Left renal cortex interstitium (tissue), 4 donors: Measurements from ENCODE around the gene FGD4. TPM values are rescaled to one million over a fixed set of nuclear protein-coding genes. Genes with fewer than 3 reads are reported as not detected.
"Not testable (repeated sequence)": the region's sequence is repeated elsewhere in the genome, so short reads cannot be mapped to it uniquely, and the experiment has no call there.

Experiments
- DNase-seq, 4 donors: peaks; one replicate each; pipeline ENCODE4 v3.0.0-alpha.2; 2013; ENCODE audit warnings: low read depth in 4 of 4, low spot score in 2 of 4, missing footprints in 1 of 4
- polyA plus RNA-seq, 4 donors: library from polyadenylated mRNA; unstranded; fragments of 120-200 nt; gene quantifications; one replicate each; pipeline ENCODE4 v1.2.1, GENCODE V29; 2013; ENCODE audit not compliant: insufficient read length in 4 of 4

Gene FGD4
- polyA plus RNA-seq, 4 donors: 14.2 to 18.5 (median 16.9) TPM

- DNase-seq: no peak
These were observed 115.9 kb downstream of the FGD4 start for GRCh38 chr12:32515137-32515873.

GRCh38 chr12:32516230-32516629 lies 116.9 kb downstream of the FGD4 start:
- no peak for DNase-seq

GRCh38 chr12:32517966-32518365 lies 118.6 kb downstream of the FGD4 start:
- DNase-seq: no peak

GRCh38 chr12:32519047-32519446 lies 119.7 kb downstream of the FGD4 start:
- DNase-seq: no peak

DNA sequence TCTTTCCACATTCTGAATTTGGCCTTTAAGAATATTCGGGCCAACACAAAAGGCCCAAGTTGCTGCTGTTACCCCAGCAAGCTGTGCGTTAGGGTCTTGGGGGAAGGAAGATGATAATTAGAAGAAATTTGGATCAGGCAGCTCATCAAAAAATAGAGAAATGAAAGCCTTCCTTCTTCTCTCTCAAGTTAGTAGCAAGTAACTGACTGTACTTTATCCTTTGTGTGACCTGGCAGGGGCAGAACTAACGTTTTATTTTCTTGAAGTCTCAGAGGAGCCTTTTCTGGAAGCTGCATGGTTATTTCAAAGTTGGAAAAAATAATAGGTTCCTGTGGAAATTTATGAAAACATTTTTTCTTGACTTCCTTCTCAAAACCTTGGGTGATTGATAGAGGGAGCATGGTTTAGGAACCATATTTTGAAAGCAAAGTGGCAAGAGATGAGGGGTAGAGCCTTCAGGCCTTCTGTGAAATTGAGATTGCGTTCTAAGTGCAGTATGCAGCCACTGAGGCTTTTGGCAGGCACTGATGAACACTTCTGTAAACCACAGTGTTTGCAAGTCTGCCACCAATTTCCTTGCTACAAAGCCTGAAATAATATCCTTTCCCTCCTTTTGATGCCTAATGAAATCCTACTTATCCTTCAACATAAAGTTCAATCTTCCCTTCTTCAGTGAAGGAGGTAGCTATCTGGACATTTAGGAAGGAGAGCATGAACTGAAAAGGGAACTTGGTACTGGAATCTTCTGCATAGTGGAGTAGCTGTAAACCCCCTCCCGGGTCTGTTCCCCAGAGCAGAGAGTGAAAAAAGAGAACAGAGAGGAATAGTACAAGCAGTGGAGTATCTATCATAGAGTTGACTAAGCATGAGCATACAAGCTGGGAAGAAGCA lies 123.2 kb downstream of the FGD4 start:
- no peak for DNase-seq

DNA sequence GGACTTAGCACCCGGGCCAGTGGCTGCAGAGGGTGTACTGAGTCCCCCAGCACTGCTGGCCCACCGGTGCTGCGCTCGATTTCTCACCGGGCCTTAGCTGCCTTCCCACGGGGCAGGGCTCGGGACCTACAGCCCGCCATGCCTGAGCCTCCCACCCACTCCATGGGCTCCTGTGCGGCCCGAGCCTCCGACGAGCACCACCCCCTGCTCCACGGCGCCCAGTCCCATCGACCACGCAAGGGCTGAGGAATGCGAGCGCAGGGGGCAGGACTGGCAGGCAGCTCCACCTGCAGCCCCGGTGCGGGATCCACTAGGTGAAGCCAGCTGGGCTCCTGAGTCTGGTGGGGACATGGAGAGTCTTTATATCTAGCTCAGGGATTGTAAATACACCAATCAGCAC lies 126.4 kb downstream of the FGD4 start:
- not testable (repeated sequence) for DNase-seq

GRCh38 chr12:32526343-32526742 lies 127.0 kb downstream of the FGD4 start:
- not testable (repeated sequence) for DNase-seq

GRCh38 chr12:32532422-32532821 lies 133.1 kb downstream of the FGD4 start:
- no peak for DNase-seq

DNA sequence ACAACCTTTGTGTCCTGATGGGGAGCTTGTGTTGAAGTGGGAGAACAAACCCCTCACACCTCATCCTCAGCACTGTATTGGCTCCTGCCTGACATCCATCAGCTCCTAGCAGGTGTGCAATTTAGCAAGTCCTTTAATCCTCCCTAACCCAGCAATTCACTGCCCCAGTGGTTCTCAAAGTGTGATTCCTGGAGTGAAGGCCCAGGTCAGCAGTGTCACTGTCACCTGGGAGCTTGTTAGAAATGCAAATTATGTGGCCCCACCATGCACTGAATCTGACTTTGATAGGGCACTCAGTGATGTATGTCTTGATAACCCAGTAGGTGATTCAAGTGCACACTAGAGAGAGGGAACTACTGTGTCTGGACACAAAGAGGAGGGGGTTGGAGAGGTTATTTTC lies 133.6 kb downstream of the FGD4 start:
- no peak for DNase-seq

GRCh38 chr12:32533506-32533905 lies 134.1 kb downstream of the FGD4 start:
- not testable (repeated sequence) for DNase-seq

- no peak for DNase-seq
These were observed 134.7 kb downstream of the FGD4 start for GRCh38 chr12:32533971-32534590.

DNA sequence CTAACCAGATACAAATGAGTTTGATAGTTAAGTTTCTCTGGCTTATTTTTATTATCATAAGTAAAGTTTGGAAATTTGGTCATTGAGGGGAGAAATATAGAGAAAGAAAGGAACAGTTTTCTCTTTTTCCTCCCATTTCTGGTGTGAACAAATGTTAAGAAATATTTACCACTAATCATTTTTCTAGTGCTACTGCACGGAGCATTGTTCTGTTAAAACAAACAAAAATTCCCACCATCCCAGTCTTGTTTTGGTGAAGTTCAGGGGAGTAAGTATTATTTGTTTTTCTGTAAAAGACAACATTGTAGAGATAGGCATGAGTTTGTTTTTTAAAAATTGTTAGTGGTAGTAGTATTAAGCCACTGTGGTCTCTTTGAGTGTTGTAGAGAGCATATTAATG lies 135.3 kb downstream of the FGD4 start:
- DNase-seq: no peak

DNA sequence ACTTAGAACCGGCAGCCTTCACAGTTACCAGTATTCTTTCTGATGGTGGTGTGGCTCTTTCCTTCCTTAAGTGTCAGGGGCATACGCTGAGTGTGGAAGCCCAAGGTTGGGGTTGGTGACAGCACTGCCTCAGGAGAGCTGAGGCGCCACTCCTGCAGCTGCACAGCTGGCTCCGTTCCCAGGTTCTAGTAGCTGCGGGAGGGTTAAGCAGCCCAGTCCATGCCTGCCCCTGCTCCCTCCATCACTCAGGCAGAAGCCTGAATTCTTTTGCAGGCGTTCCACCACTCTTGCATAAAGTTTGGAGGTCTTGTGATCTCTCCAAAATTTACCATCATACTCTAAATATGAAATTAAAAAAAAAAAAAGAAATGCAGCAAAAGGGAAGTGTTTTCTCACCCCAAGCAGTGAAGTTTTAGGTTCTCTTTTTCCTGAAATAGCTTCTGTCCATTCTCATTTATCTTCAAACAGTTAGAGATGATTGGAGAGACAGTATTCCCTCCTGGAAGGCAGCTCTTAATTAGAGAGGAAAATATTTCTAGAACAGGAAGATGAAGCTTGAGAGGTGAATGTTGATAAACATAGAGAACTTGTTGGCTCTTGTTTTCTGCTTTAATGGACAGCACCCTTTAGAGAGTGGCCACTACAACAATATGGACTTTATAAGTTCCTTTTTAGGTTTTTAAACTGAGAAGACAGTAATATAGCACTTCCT lies 136.1 kb downstream of the FGD4 start:
- no peak for DNase-seq

- DNase-seq: no peak
These were observed 136.6 kb downstream of the FGD4 start for GRCh38 chr12:32536000-32536345.

DNA sequence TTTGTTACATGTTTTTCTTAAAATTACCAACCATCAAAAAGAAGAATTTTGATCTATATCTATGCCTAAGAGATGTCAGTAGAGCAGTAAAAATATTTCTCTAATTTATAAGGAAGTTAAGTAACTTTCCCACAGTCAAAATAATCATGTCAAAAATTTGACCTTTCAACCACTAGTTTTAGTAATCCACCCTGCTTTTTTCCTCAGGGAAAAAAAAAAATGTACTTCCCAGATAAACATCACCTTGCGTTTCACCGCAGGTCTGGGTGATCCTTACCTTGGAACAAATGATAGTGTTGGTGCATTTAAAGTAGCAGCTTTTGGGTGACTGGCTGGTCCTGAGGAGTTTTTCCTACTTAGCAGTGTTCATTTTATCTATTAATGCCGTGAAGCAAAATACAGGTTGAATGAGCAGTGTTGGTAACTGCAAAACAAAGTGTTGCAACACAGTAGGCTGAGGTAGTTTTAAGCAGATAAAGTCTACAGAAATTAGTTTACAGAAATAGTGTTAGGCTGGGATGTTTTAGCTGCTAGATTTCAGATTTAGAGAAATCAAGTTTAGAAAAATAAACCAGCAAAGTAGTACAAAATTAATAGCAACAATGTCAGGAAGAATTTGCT lies 142.5 kb downstream of the FGD4 start:
- DNase-seq: no peak

DNA sequence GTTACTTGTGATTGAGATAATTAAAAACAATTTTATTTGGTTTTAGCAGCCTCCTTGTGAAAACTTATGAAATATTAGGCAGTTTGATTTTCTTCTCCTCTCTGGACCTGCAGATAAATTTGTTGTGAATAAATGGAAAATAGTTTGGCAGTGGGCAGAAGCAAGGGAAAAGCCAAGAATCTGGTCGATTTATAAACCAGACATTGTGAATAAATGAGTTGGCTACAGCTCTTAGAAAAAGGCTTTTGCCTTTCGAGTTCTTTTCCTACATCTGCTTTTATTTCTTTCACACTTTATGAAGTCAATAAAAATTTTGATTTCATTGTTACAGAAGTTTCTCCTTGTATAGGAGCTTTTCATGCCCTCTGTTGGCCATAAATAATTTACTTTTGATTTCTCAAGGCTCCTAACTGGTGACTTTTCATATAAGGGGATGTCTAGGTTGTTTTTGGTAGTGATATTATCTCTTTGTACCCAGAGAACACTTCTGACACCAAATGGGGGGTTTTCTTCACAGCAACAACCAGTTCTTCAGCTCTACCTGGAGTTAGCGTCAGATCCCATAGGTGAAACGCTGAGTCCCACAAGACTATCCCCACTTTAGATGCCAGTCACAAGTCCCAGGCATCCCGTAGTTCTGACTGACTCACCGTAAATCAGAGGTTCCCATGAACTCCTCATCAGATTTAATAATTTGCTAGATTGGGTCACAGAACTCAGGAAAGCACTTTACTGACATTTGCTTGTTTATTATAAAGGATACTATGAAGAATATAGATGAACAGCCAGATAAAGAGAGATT lies 143.3 kb downstream of the FGD4 start:
- DNase-seq: no peak

GRCh38 chr12:32544893-32545292 lies 145.5 kb downstream of the FGD4 start:
- no peak for DNase-seq

DNA sequence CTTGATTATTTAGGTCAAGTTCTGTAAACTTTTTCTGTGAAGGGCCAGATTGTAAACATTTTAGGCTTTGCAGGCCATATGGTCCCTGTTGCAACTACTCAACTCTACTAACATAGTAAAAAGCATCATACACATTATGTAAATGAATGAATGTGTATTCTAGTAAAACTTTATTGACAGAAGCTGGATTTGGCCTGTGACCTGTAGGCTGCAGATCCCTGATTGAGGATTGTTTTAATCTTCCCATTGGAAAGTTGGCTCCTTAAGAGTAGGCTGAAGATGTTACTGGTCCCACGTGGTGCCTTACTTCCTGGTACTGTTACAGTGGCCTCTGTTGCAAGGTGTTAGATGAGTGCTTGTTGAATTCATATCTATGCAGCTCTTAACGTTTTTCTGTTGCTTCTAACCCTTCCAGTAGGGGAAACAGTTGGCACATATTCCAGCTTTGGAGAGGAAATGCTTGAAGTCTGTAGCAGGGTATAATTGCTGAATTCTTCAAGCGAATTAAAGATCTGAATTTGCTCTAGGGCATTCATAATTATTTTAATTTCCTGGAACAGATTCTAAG lies 146.1 kb downstream of the FGD4 start:
- DNase-seq: no peak

DNA sequence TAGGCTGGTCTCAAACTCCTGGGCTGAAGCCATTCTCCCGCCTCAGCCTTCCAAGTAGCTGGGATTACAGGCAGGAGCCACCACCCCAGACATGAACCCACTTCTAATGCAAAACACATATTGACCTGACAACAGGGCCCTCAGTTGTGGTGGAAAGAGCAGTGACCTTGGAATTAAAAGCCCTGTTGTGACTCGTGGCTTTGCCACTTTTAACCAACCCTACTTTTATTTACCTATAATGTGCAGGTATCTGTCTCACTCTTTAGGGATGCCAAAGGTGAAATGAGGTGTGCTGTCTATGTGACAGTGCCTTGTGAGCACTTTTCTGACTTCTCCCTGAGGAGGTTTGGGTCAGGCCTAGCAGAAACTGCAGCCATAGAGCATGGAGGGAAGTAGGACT lies 146.9 kb downstream of the FGD4 start:
- no peak for DNase-seq
